ENCODE measurements around the gene PTPRK. TPM values are rescaled to one million over a fixed set of nuclear protein-coding genes. Genes with fewer than 3 reads are reported as not detected.

The PTPRK gene
- total and polyA plus RNA-seq, 2 of the 13 experiments (the other 11 are each of a cell fraction or from before 2014, with no cell fraction given) = 43.6 to 98.3 TPM

GRCh38 chr6:128519132-128519930 is 1.1 kb downstream of the PTPRK start (continued):
- no peak for TF ChIP-seq ZNF646 (CRISPR knock-in tag; IDR thresholded peaks at IDR 0.05)
- TF ChIP-seq ATF4 (CRISPR knock-in tag; IDR thresholded peaks at IDR 0.05) = 0 out of 4 replicates have a peak, but pooled peaks of 1 of the 2 experiments have one; percentile 14
- TF ChIP-seq ZNF740 (CRISPR knock-in tag; IDR thresholded peaks at IDR 0.05) = 0 out of 2 replicates have a peak, but pooled peaks have one; percentile 19
- TF ChIP-seq KAT8 (CRISPR knock-in tag; IDR thresholded peaks at IDR 0.05) = peak; percentile 62; the same call in 1 of the 2 replicates
- TF ChIP-seq ZNF780A (CRISPR knock-in tag; IDR thresholded peaks at IDR 0.05) = 0 out of 2 replicates have a peak, but pooled peaks have one; percentile 35
- no peak for TF ChIP-seq ZNF446 (CRISPR knock-in tag; IDR thresholded peaks at IDR 0.05)
- TF ChIP-seq NR0B2 (CRISPR knock-in tag; IDR thresholded peaks at IDR 0.05) = peak; percentile 36; the same call in 1 of the 2 replicates
- no peak for TF ChIP-seq ZFP82 (CRISPR knock-in tag; IDR thresholded peaks at IDR 0.05; ENCODE audit: borderline replicate concordance)
- TF ChIP-seq ZBTB26 (CRISPR knock-in tag; IDR thresholded peaks at IDR 0.05; ENCODE audit: borderline replicate concordance) = peak; percentile 58; the same call in 1 of the 2 replicates
- peak; percentile 48; the same call in 1 of the 2 replicates for TF ChIP-seq FOXJ3 (CRISPR knock-in tag; IDR thresholded peaks at IDR 0.05; ENCODE audit: borderline replicate concordance)
- TF ChIP-seq PAX8 (CRISPR knock-in tag; IDR thresholded peaks at IDR 0.05; ENCODE audit: borderline replicate concordance) = no peak
- TF ChIP-seq ZNF652 (CRISPR knock-in tag; IDR thresholded peaks at IDR 0.05; ENCODE audit: borderline replicate concordance, low read depth) = no peak
- peak; percentile 70 for TF ChIP-seq DR1 (CRISPR knock-in tag; IDR thresholded peaks at IDR 0.05)
- TF ChIP-seq PAF1 (CRISPR knock-in tag; IDR thresholded peaks at IDR 0.05) = no peak
- TF ChIP-seq HCFC1 (IDR thresholded peaks at IDR 0.05; ENCODE audit: low read depth, low read length) = no peak
- peak; percentile 20 for TF ChIP-seq MXD3 (CRISPR knock-in tag; IDR thresholded peaks at IDR 0.05)
- TF ChIP-seq NFYB (CRISPR knock-in tag; IDR thresholded peaks at IDR 0.05) = no peak; the same call in 1 of the 2 replicates
- TF ChIP-seq ZNF432 (CRISPR knock-in tag; IDR thresholded peaks at IDR 0.05; ENCODE audit: borderline replicate concordance) = no peak
- TF ChIP-seq ZSCAN9 (CRISPR knock-in tag; IDR thresholded peaks at IDR 0.05; ENCODE audit: borderline replicate concordance) = no peak

Data from HepG2 (cell line).